Tibial nerve (tissue), 4 donors: ENCODE measurements around the gene SH3BP4.

Experiments used
- EP300 ChIP-seq, 2 donors: sonication (generic); formaldehyde crosslinking; IDR thresholded peaks; one replicate each; pipeline ENCODE4 v1.6.1; 2017; ENCODE audit warnings: antibody characterized with exemption in 2 of 2, mild to moderate bottlenecking in 1 of 2
- POLR2A ChIP-seq, 2 donors: fragments of 450-650 bp; IDR thresholded peaks; one replicate each; pipeline ENCODE4 v1.6.1; 2017; ENCODE audit warnings: antibody characterized with exemption in 2 of 2, mild to moderate bottlenecking in 2 of 2, moderate library complexity in 2 of 2
- TF ChIP-seq, protein P1 (sequence below), 5 experiments: fragments of 200-600 bp in 3 of 5; fragments of 450-650 bp in 2 of 5; sonication (generic) in 3 of 5; IDR thresholded peaks; one replicate each; pipeline ENCODE4 v1.5.1; 2016 to 2019; ENCODE audit warnings: antibody characterized with exemption in 5 of 5, mild to moderate bottlenecking in 3 of 5, moderate library complexity in 2 of 5

GRCh38 chr2:234912437-234912836 lies 39.4 kb upstream of the SH3BP4 start:
- TF ChIP-seq, protein P1, sequence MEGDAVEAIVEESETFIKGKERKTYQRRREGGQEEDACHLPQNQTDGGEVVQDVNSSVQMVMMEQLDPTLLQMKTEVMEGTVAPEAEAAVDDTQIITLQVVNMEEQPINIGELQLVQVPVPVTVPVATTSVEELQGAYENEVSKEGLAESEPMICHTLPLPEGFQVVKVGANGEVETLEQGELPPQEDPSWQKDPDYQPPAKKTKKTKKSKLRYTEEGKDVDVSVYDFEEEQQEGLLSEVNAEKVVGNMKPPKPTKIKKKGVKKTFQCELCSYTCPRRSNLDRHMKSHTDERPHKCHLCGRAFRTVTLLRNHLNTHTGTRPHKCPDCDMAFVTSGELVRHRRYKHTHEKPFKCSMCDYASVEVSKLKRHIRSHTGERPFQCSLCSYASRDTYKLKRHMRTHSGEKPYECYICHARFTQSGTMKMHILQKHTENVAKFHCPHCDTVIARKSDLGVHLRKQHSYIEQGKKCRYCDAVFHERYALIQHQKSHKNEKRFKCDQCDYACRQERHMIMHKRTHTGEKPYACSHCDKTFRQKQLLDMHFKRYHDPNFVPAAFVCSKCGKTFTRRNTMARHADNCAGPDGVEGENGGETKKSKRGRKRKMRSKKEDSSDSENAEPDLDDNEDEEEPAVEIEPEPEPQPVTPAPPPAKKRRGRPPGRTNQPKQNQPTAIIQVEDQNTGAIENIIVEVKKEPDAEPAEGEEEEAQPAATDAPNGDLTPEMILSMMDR (IDR thresholded peaks at IDR 0.05) = no peak
- TF ChIP-seq POLR2A (IDR thresholded peaks at IDR 0.05) = no peak
- no peak for TF ChIP-seq EP300 (IDR thresholded peaks at IDR 0.05)
